ENCODE measurements around the gene AATK.

DNA sequence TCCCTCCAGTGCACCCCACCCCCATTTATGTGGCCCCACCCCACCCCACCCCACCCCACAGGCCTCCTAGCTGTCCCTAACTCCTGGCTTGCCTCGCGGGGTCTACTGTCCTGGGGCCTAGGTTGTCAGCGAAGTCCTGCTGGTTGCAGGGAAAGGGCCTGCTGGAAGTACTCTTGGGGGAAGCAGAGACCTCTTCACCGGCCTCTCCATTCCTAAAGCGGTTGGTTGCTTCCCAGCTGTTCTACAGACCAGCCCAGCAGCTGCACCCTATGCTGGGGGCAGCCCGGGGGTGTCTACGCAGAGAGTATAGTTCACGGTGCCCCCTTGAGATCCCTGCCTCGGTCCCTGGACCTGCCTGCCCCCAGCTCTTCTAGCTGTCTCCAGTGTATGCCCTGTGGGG lies 74.9 kb downstream of the AATK start:
- TF ChIP-seq, protein P1, sequence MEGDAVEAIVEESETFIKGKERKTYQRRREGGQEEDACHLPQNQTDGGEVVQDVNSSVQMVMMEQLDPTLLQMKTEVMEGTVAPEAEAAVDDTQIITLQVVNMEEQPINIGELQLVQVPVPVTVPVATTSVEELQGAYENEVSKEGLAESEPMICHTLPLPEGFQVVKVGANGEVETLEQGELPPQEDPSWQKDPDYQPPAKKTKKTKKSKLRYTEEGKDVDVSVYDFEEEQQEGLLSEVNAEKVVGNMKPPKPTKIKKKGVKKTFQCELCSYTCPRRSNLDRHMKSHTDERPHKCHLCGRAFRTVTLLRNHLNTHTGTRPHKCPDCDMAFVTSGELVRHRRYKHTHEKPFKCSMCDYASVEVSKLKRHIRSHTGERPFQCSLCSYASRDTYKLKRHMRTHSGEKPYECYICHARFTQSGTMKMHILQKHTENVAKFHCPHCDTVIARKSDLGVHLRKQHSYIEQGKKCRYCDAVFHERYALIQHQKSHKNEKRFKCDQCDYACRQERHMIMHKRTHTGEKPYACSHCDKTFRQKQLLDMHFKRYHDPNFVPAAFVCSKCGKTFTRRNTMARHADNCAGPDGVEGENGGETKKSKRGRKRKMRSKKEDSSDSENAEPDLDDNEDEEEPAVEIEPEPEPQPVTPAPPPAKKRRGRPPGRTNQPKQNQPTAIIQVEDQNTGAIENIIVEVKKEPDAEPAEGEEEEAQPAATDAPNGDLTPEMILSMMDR (IDR thresholded peaks at IDR 0.05): no peak
- TF ChIP-seq POLR2A (IDR thresholded peaks at IDR 0.05): no peak
